GM13976 (cell line): ENCODE measurements around the gene SERPINE1.

Source experiments
- DNase-seq: peaks from one replicate; pipeline ENCODE4 v3.0.0; 2012; ENCODE audit warnings: low spot score
- CTCF ChIP-seq: IDR thresholded peaks from 2 replicates; pipeline ENCODE4 v1.5.1; 2012; ENCODE audit warnings: borderline replicate concordance, mild to moderate bottlenecking; ENCODE audit not compliant: insufficient read depth; ENCODE audit errors: extremely low read depth, missing control alignments, control extremely low read depth
- in situ Hi-C: fragments of 300-500 bp; cut with MboI; formaldehyde crosslinking; loops from one replicate; pipeline ENCODE4 v1.12.0; 2022; ENCODE audit warnings: low sequenced_read_pairs, mixed read lengths, inconsistent platforms; ENCODE audit not compliant: unreplicated experiment

The SERPINE1 gene

GRCh38 chr7:101162551-101163278 is 35.8 kb downstream of the SERPINE1 start:
- peak; percentile 55 for DNase-seq
- in situ Hi-C loops, result no loop called here
- TF ChIP-seq CTCF, result no peak

- DNase-seq, result peak; percentile 63
- in situ Hi-C loops, result no loop called here
- no peak for TF ChIP-seq CTCF
These were observed 36.6 kb downstream of the SERPINE1 start for GRCh38 chr7:101163279-101164070.

- in situ Hi-C loops, result no loop called here
- no peak for DNase-seq
- no peak for TF ChIP-seq CTCF
These were observed 37.4 kb downstream of the SERPINE1 start for GRCh38 chr7:101164071-101164840.

GRCh38 chr7:101165075-101165957 is 38.4 kb downstream of the SERPINE1 start, which contains the start of gene VGF:
VGF (minus strand) TSS chr7:101165569; CDS start chr7:101164843, 726 bp downstream.
- peak; percentile 98 for DNase-seq
- in situ Hi-C loops, result no loop called here
- TF ChIP-seq CTCF, result no peak

- no peak for TF ChIP-seq CTCF
- no peak for DNase-seq
- in situ Hi-C loops, result no loop called here
These were observed 39.2 kb downstream of the SERPINE1 start for GRCh38 chr7:101165958-101166647.
